Subcutaneous adipose tissue (tissue), 4 donors: ENCODE data around the gene SHROOM1. TPM values are rescaled to one million over a fixed set of nuclear protein-coding genes. Genes with fewer than 3 reads are reported as not detected.

ENCODE experiments used
- CTCF ChIP-seq: fragments of 450-650 bp; IDR thresholded peaks from one replicate; pipeline ENCODE4 v1.5.1; 2016; ENCODE audit warnings: low read depth, mild to moderate bottlenecking, control low read depth, antibody characterized with exemption, moderate library complexity
- total RNA-seq, 4 donors: library from RNA; depleted of rRNA; stranded (reverse); fragments of >200 nt; gene quantifications; one replicate each; pipeline ENCODE4 v1.1.0, GENCODE V29; 2016

The SHROOM1 gene
- total RNA-seq, 4 donors from 2014 or later = 0.49 to 8.3 (median 3.4) TPM

DNA sequence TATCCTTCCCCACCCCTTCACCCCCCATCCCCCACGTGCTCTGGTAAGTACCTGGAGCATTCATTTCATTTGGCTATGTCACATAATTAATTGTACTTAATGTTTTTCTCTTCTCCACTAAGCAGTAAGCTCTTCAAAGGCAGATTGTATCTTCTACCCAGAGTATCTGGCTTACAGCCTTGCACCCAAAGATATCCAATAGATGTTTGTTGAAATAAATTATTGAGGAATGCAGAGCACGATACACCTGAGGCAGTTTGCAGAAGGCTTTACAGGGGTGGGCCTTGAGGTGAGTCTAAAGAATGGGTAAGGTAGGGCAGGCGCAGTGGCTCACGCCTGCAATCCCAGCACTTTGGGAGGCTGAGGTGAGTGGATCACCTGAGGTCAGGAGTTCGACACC, 19.8 kb downstream of the SHROOM1 start:
- no peak for TF ChIP-seq CTCF

DNA sequence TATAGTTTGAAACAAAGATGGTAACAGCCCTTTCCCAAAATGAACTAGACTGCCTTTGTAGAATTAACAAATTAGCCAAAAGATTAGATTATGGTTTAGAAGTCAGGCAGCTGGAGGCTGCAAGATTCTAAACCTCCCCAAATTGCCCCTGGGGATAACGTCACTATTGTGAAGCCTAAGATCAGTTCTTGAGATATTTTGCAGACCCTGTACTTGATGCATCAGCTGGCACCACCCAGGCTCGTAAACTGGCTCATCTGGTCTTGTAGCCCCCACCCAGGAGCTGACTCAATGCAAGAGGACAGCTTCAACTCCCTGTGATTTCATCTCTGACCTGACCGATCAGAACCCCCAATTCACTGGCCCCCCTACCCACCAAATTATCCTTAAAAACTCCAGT, 21.6 kb downstream of the SHROOM1 start:
- no peak for TF ChIP-seq CTCF

DNA sequence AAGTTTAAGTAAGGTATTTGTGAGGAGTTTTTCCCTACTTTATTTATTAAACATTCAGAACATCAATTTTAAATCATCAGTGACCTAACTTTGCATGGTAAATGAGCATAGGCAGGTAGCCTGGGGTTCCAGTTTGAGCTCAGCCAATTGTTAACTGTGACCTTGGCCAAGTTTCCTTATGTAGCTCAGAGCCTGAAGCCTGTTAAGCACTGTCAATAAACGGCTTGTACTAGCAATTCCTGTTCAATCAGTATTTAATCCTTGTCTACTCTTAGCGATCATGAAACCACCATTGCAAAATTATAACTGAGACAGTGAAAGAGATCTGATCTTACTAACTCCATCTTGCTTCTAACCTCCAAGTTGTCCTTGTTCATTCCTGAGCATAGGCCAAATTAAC, 22.0 kb downstream of the SHROOM1 start:
- no peak for TF ChIP-seq CTCF

DNA sequence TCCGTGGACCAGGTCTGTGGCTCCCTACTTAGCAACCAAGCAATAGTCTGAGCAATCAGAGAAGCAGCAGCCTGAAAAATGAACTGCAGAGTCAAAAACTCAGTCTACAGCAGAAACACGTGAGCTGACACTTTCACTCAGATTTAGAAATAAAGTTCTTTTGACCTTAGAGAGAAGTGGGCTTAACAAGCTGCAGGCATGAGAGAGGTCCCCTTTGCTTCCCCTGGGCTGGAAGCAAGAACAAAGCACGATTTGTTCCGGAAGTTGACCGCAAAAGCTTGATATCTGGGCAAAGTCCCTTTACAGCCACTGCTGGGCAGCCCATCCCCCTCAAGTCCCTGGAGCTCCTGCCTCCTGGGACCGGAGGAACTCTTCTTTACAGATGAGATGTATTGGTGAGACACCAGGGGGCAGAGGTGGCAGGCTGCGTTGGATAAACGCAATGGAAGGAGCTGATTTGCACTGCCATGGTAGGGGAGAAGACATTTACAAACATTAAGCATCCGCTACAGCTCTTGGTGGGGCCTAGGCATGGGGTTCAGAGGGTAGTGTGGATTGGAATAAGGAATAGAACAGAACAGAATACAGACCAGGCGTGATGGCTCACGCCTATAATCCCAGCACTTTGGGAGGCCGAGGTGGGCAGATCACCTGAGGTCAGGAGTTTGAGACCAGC, 23.1 kb downstream of the SHROOM1 start:
- TF ChIP-seq CTCF = no peak

GRCh38 chr5:132802044-132802684, 28.3 kb downstream of the SHROOM1 start:
- TF ChIP-seq CTCF = no peak

- no peak for TF ChIP-seq CTCF
Measured at GRCh38 chr5:132800545-132800944, 29.9 kb downstream of the SHROOM1 start.

- no peak for TF ChIP-seq CTCF
Measured at GRCh38 chr5:132799392-132799791, 31.1 kb downstream of the SHROOM1 start.
